Peyer's patch (tissue), 4 donors: Measurements from ENCODE around the gene FAM83E. TPM values are rescaled to one million over a fixed set of nuclear protein-coding genes. Genes with fewer than 3 reads are reported as not detected.

Experiments used
- DNase-seq, 3 donors: peaks; one replicate each; pipeline ENCODE4 v3.0.0-alpha.2; 2017 to 2019
- H3K27ac ChIP-seq, 4 donors: fragments of 200-600 bp; sonication (generic); one replicate each; pipeline ENCODE4 v1.5.1; 2016 to 2019
- H3K27me3 ChIP-seq, 2 donors: fragments of 200-600 bp; sonication (generic); one replicate each; pipeline ENCODE4 v1.5.1; 2019
- H3K36me3 ChIP-seq, 3 donors: fragments of 200-600 bp; sonication (generic); one replicate each; pipeline ENCODE4 v1.5.1; 2016 to 2019
- H3K4me1 ChIP-seq, 4 donors: fragments of 200-600 bp; sonication (generic); one replicate each; pipeline ENCODE4 v1.5.1; 2016 to 2019
- H3K4me3 ChIP-seq, 4 donors: fragments of 200-600 bp; sonication (generic); 1 replicate in 3 of 4; 2 replicates in 1 of 4; pipeline ENCODE4 v1.5.1; 2016 to 2019; ENCODE audit warnings: mild to moderate bottlenecking in 1 of 4
- H3K9me3 ChIP-seq, 4 donors: fragments of 200-600 bp; sonication (generic); one replicate each; pipeline ENCODE4 v1.5.1; 2016 to 2019; ENCODE audit warnings: mild to moderate bottlenecking in 1 of 4
- POLR2A ChIP-seq, 2 donors: fragments of 450-650 bp; IDR thresholded peaks; one replicate each; pipeline ENCODE4 v1.5.1; 2017; ENCODE audit warnings: antibody characterized with exemption in 2 of 2, mild to moderate bottlenecking in 2 of 2, moderate library complexity in 2 of 2
- total RNA-seq, 4 donors: library from RNA; depleted of rRNA; stranded (reverse); fragments of >200 nt; gene quantifications; one replicate each; pipeline ENCODE4 v1.1.0, GENCODE V29; 2016
- TF ChIP-seq, protein P1 (sequence below), 6 experiments: fragments of 450-650 bp in 4 of 6; fragments of 200-600 bp in 2 of 6; sonication (generic) in 1 of 6; IDR thresholded peaks; one replicate each; pipeline ENCODE4 v1.5.1; 2017 to 2019; ENCODE audit warnings: antibody characterized with exemption in 6 of 6, mild to moderate bottlenecking in 3 of 6, moderate library complexity in 1 of 6

The FAM83E gene
- total RNA-seq, 4 donors from 2014 or later, result 58.6 to 203 (median 130) TPM

GRCh38 chr19:48571378-48572162 lies 43.3 kb downstream of the FAM83E start:
- no peaks in the 10 kb centered on the region for H3K9me3 ChIP-seq
- H3K4me1 ChIP-seq, result peaks cover 0 to 16% (median 0%) of the 10 kb centered on the region in 4 donors
- no peak overlapping the region for H3K4me3 ChIP-seq
- H3K27me3 ChIP-seq, result no peaks in the 10 kb centered on the region
- H3K36me3 ChIP-seq, result no peaks in the 10 kb centered on the region
- no peak for DNase-seq
- H3K27ac ChIP-seq, result no peak overlapping the region
- no peak for TF ChIP-seq POLR2A (IDR thresholded peaks at IDR 0.05)
- TF ChIP-seq, protein P1, sequence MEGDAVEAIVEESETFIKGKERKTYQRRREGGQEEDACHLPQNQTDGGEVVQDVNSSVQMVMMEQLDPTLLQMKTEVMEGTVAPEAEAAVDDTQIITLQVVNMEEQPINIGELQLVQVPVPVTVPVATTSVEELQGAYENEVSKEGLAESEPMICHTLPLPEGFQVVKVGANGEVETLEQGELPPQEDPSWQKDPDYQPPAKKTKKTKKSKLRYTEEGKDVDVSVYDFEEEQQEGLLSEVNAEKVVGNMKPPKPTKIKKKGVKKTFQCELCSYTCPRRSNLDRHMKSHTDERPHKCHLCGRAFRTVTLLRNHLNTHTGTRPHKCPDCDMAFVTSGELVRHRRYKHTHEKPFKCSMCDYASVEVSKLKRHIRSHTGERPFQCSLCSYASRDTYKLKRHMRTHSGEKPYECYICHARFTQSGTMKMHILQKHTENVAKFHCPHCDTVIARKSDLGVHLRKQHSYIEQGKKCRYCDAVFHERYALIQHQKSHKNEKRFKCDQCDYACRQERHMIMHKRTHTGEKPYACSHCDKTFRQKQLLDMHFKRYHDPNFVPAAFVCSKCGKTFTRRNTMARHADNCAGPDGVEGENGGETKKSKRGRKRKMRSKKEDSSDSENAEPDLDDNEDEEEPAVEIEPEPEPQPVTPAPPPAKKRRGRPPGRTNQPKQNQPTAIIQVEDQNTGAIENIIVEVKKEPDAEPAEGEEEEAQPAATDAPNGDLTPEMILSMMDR (IDR thresholded peaks at IDR 0.05), result no peak

- no peaks in the 10 kb centered on the region for H3K9me3 ChIP-seq
- H3K27ac ChIP-seq, result no peak overlapping the region
- no peak overlapping the region for H3K4me3 ChIP-seq
- peaks cover 0 to 16% (median 0%) of the 10 kb centered on the region in 4 donors for H3K4me1 ChIP-seq
- no peak for TF ChIP-seq POLR2A (IDR thresholded peaks at IDR 0.05)
- TF ChIP-seq, protein P1 (IDR thresholded peaks at IDR 0.05), result no peak
- H3K27me3 ChIP-seq, result no peaks in the 10 kb centered on the region
- no peak for DNase-seq
- H3K36me3 ChIP-seq, result no peaks in the 10 kb centered on the region
Observed at GRCh38 chr19:48569814-48570213, 45.1 kb downstream of the FAM83E start.

DNA sequence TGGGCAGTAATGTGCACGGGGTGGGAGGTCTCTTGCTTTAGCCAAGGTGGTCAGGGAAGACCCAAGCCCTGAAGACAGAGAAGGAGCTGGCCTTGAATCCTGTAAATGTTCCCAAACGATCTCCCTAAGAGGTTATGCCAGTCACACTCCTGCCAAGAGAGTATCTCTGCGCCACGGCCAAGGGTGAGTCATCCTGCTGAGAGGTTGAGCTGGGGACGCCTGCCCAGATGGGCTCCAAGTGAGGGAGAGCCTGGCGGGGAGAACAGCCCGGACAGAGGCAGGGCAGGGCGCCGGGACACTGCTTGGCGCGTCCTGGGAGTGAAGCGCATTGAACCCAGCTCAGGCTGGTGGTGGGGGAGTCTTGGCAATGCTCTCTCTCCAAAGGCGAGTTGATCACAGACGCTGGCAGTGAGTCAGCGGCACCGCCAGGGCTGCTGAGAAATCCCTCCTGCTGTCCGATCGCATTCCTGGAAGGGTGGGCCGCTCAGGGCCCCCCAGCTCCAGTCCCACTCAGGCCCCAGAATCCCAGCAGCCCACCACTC lies 46.5 kb downstream of the FAM83E start:
- DNase-seq, result peak; percentile 24 to 88 (median 83)
- Histone ChIP-seq H3K4me3 (peak overlapping the region in 1 of 4 donors; percentile 26), H3K27me3 (no peaks in the 10 kb centered on the region), H3K4me1 (peaks cover 0 to 16% (median 0%) of the 10 kb centered on the region in 4 donors), H3K36me3 (no peaks in the 10 kb centered on the region), H3K9me3 (no peaks in the 10 kb centered on the region), H3K27ac (peak overlapping the region in 2 of 4 donors; percentile 49 to 67)
- TF ChIP-seq, protein P1 (IDR thresholded peaks at IDR 0.05), result peak in 1 of 6 experiments; percentile 10
- TF ChIP-seq POLR2A (IDR thresholded peaks at IDR 0.05), result no peak

DNA sequence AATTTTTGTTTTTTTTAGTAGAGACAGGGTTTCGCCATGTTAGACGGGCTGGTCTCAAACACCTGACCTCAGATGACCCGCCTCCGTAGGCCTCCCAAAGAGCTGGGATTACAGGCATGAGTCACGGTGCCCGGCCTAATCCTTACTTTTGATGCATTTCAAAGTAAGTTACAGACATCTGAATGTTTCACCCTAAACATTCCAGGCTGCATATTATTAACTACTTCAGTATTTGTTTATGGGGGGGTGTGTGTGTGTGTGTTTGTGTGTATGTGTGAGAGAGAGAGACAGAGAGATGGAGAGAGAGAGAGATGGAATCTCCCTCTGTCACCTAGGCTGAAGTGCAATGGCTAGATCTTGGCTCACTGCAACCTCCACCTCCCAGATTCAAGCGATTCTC lies 49.8 kb downstream of the FAM83E start:
- no peaks in the 10 kb centered on the region for H3K27me3 ChIP-seq
- TF ChIP-seq POLR2A (IDR thresholded peaks at IDR 0.05), result no peak
- TF ChIP-seq, protein P1 (IDR thresholded peaks at IDR 0.05), result no peak
- no peak overlapping the region for H3K4me3 ChIP-seq
- no peaks in the 10 kb centered on the region for H3K36me3 ChIP-seq
- H3K27ac ChIP-seq, result no peak overlapping the region
- no peaks in the 10 kb centered on the region for H3K9me3 ChIP-seq
- no peak for DNase-seq
- H3K4me1 ChIP-seq, result peaks cover 0 to 16% (median 0%) of the 10 kb centered on the region in 4 donors

Other genes starting within 250 kb of the FAM83E start
- gene KDELR1, start 223.5 kb downstream of the FAM83E start, total RNA-seq, result 100 to 1,000 TPM in 3 of 4 donors, 10 to 100 TPM in 1; 54.5 to 136 (median 112) TPM
- under 1 TPM in 2 of 4 donors, not detected in 2; 0.27 to 0.47 TPM for gene GRIN2D, start 221.4 kb downstream of the FAM83E start, total RNA-seq
- gene GRWD1, start 169.1 kb downstream of the FAM83E start, total RNA-seq, result 10 to 100 TPM in 3 of 4 donors, 1 to 10 TPM in 1; 10.0 to 17.6 (median 15.6) TPM
- gene KCNJ14, start 159.5 kb downstream of the FAM83E start, total RNA-seq, result 1 to 10 TPM in 3 of 4 donors, under 1 TPM in 1; 0.88 to 2.0 (median 1.8) TPM
- gene CYTH2, start 145.7 kb downstream of the FAM83E start, total RNA-seq, result 100 to 1,000 TPM in 1 of 4 donors, 10 to 100 TPM in 3; 64.5 to 160 (median 76.9) TPM
- gene LMTK3, start 103.2 kb downstream of the FAM83E start, total RNA-seq, result 10 to 100 TPM in 2 of 4 donors, 1 to 10 TPM in 2; 8.2 to 17.6 (median 12.8) TPM
- gene SULT2B1, start 62.9 kb downstream of the FAM83E start, total RNA-seq, result 10 to 100 TPM in 1 of 4 donors, 1 to 10 TPM in 3; 2.5 to 14.6 (median 5.9) TPM
- gene SPACA4, start 8.3 kb downstream of the FAM83E start, total RNA-seq, result not detected
- gene RPL18, start 4.1 kb upstream of the FAM83E start, total RNA-seq, result 1,000 to 10,000 TPM; 1,077 to 1,595 (median 1,505) TPM
- 100 to 1,000 TPM in 2 of 4 donors, 10 to 100 TPM in 2; 34.7 to 121 (median 96.7) TPM for gene SPHK2, start 4.4 kb upstream of the FAM83E start, total RNA-seq
- 10 to 100 TPM in 3 of 4 donors, 1 to 10 TPM in 1; 9.9 to 51.5 (median 35.8) TPM for gene DBP, start 22.3 kb upstream of the FAM83E start, total RNA-seq
- 1 to 10 TPM in 3 of 4 donors, under 1 TPM in 1; 0.70 to 8.3 (median 2.1) TPM for gene CA11, start 31.1 kb upstream of the FAM83E start, total RNA-seq
- gene NTN5, start 57.9 kb upstream of the FAM83E start, total RNA-seq, result 1 to 10 TPM in 1 of 4 donors, not detected in 3; 6.8 TPM
- 10 to 100 TPM; 11.6 to 91.6 (median 53.8) TPM for gene FUT2, start 80.9 kb upstream of the FAM83E start, total RNA-seq
- 1 to 10 TPM in 1 of 4 donors, under 1 TPM in 1, not detected in 2; 0.70 to 1.1 TPM for gene MAMSTR, start 104.6 kb upstream of the FAM83E start, total RNA-seq
- 1 to 10 TPM; 1.8 to 6.6 (median 3.4) TPM for gene RASIP1, start 125.5 kb upstream of the FAM83E start, total RNA-seq
- not detected for gene IZUMO1, start 131.8 kb upstream of the FAM83E start, total RNA-seq
- gene FUT1, start 137.6 kb upstream of the FAM83E start, total RNA-seq, result 1 to 10 TPM in 1 of 4 donors, under 1 TPM in 3; 0.38 to 1.2 (median 0.68) TPM
- gene FGF21, start 140.4 kb upstream of the FAM83E start, total RNA-seq, result not detected
- gene BCAT2, start 196.0 kb upstream of the FAM83E start, total RNA-seq, result 10 to 100 TPM; 22.4 to 53.6 (median 30.2) TPM
- 1 to 10 TPM in 3 of 4 donors, not detected in 1; 2.0 to 8.8 (median 2.8) TPM for gene HSD17B14, start 221.4 kb upstream of the FAM83E start, total RNA-seq